Activated CD4-positive, alpha-beta T cell treated with anti-CD3 and anti-CD28 coated beads, Interleukin-10, Interleukin-2, amounts not matched to agents 100 ng/mL and 50 ng/mL, durations not matched to agents 16 hours and 8 hours (primary cell): ENCODE results near the gene SHROOM3.

Experiments used
- DNase-seq: peaks from one replicate; pipeline ENCODE4 v3.0.0-alpha.2; 2020

SHROOM3 gene

GRCh38 chr4:76799140-76799539 is 364.1 kb downstream of the SHROOM3 start:
- no peak for DNase-seq

- DNase-seq: no peak
Observed at GRCh38 chr4:76799718-76800117, 364.7 kb downstream of the SHROOM3 start.

GRCh38 chr4:76800902-76801301 is 365.9 kb downstream of the SHROOM3 start:
- peak; percentile 18 for DNase-seq

- DNase-seq: no peak
Observed at GRCh38 chr4:76801621-76802235, 366.7 kb downstream of the SHROOM3 start.

- DNase-seq: no peak
Observed at GRCh38 chr4:76802236-76803021, 367.4 kb downstream of the SHROOM3 start.

GRCh38 chr4:76803522-76803921 is 368.5 kb downstream of the SHROOM3 start:
- no peak for DNase-seq

GRCh38 chr4:76804096-76804495 is 369.1 kb downstream of the SHROOM3 start:
- no peak for DNase-seq

- no peak for DNase-seq
Observed at GRCh38 chr4:76806346-76806745, 371.3 kb downstream of the SHROOM3 start.

GRCh38 chr4:76806757-76807156 is 371.7 kb downstream of the SHROOM3 start:
- no peak for DNase-seq

GRCh38 chr4:76809594-76810305 is 374.7 kb downstream of the SHROOM3 start:
- DNase-seq: no peak

- no peak for DNase-seq
Observed at GRCh38 chr4:76811604-76812412, 376.8 kb downstream of the SHROOM3 start.

- DNase-seq: no peak
Observed at GRCh38 chr4:76813070-76813469, 378.0 kb downstream of the SHROOM3 start.

GRCh38 chr4:76821641-76822040 is 386.6 kb downstream of the SHROOM3 start:
- DNase-seq: no peak

- no peak for DNase-seq
Observed at GRCh38 chr4:76822303-76822702, 387.3 kb downstream of the SHROOM3 start.

GRCh38 chr4:76823495-76823894 is 388.5 kb downstream of the SHROOM3 start:
- DNase-seq: no peak

- DNase-seq: no peak
Observed at GRCh38 chr4:76830612-76830963, 395.6 kb downstream of the SHROOM3 start.

- no peak for DNase-seq
Observed at GRCh38 chr4:76830964-76831703, 396.1 kb downstream of the SHROOM3 start.

GRCh38 chr4:76831711-76832373 is 396.8 kb downstream of the SHROOM3 start:
- DNase-seq: no peak
